Endothelial cell (in vitro differentiated cells): ENCODE measurements around the gene GALNT2. TPM values are rescaled to one million over a fixed set of nuclear protein-coding genes. Genes with fewer than 3 reads are reported as not detected.

Experiments
- DNase-seq: peaks from one replicate; pipeline ENCODE4 v3.0.0; 2021; ENCODE audit warnings: low spot score
- H3K27ac Mint-ChIP-seq: one replicate; pipeline ENCODE4 v1.8.0; 2021; ENCODE audit warnings: mixed read lengths, inconsistent platforms; ENCODE audit not compliant: unreplicated experiment
- H3K27me3 Mint-ChIP-seq: one replicate; pipeline ENCODE4 v1.8.0; 2021; ENCODE audit warnings: mild to moderate bottlenecking, moderate library complexity, mixed read lengths, inconsistent platforms; ENCODE audit not compliant: unreplicated experiment
- H3K36me3 Mint-ChIP-seq: one replicate; pipeline ENCODE4 v1.8.0; 2021; ENCODE audit warnings: mild to moderate bottlenecking, low read depth, mixed read lengths, inconsistent platforms; ENCODE audit not compliant: unreplicated experiment
- H3K4me1 Mint-ChIP-seq: one replicate; pipeline ENCODE4 v1.8.0; 2021; ENCODE audit warnings: mild to moderate bottlenecking, mixed read lengths, inconsistent platforms; ENCODE audit not compliant: unreplicated experiment
- H3K4me3 Mint-ChIP-seq: one replicate; pipeline ENCODE4 v1.8.0; 2021; ENCODE audit warnings: mild to moderate bottlenecking, mixed read lengths, inconsistent platforms; ENCODE audit not compliant: unreplicated experiment
- H3K9me3 Mint-ChIP-seq: one replicate; pipeline ENCODE4 v1.8.0; 2021; ENCODE audit warnings: mixed read lengths, inconsistent platforms; ENCODE audit not compliant: unreplicated experiment
- total RNA-seq: library from RNA; stranded (reverse); fragmentation: NEBNext Ultra II Directional; extraction: Animal tissue kit (Norgen Biotek cat#: 25700); gene quantifications from one replicate; pipeline ENCODE4 v1.2.1, GENCODE V29; 2021; ENCODE audit not compliant: unreplicated experiment
- TF ChIP-seq, protein P1 (sequence below): fragments of 200-600 bp; sonication (generic); IDR thresholded peaks from one replicate; pipeline ENCODE4 v1.5.0; 2021; ENCODE audit warnings: antibody characterized with exemption; ENCODE audit not compliant: unreplicated experiment

The GALNT2 gene
- total RNA-seq, 1 donor from 2014 or later = 74.8 TPM

DNA sequence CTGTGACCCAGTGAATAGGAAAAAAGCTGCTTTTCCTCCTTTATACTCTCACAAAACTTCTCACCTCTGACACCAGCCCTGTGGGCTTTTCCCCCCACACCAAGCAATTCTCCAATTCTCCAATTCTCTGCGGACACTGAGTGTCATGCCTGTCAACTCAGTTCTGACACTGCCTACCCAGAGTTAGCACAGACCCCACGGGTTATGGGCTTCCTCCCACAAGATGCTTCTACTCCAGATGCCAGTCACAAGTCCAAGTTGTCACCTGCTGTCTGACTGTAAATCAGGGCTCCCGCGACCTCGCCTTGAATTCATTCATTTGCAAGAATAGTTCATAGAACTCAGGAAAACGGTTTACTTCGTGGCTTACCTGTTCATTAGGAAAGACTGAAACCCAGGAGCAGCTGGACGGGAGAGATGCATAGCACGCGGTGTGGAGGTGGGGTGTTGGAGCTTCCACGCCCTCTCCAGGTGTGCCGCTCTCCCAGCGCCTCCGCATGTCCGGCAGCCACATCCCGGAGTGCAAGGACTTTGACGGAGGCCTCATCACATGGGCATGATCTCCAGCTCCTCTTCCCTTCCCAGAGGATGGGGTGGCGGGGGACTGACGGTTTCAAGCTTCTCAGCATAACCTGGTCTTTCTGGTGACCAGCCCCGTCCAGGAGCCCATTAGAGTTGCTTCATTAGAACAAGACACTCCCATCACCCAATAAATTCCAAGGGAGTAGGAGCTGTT, 204.4 kb downstream of the GALNT2 start:
- Mint-ChIP-seq H3K27me3 (no peaks in the 10 kb centered on the region), H3K4me3 (no peak overlapping the region), H3K36me3 (peaks cover 10% of the 10 kb centered on the region), H3K4me1 (peaks cover 13% of the 10 kb centered on the region), H3K9me3 (no peaks in the 10 kb centered on the region), H3K27ac (peak overlapping the region; percentile 25)
- DNase-seq = no peak
- TF ChIP-seq, protein P1, sequence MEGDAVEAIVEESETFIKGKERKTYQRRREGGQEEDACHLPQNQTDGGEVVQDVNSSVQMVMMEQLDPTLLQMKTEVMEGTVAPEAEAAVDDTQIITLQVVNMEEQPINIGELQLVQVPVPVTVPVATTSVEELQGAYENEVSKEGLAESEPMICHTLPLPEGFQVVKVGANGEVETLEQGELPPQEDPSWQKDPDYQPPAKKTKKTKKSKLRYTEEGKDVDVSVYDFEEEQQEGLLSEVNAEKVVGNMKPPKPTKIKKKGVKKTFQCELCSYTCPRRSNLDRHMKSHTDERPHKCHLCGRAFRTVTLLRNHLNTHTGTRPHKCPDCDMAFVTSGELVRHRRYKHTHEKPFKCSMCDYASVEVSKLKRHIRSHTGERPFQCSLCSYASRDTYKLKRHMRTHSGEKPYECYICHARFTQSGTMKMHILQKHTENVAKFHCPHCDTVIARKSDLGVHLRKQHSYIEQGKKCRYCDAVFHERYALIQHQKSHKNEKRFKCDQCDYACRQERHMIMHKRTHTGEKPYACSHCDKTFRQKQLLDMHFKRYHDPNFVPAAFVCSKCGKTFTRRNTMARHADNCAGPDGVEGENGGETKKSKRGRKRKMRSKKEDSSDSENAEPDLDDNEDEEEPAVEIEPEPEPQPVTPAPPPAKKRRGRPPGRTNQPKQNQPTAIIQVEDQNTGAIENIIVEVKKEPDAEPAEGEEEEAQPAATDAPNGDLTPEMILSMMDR = no peak

- TF ChIP-seq, protein P1 = no peak
- H3K9me3 Mint-ChIP-seq = no peaks in the 10 kb centered on the region
- no peak overlapping the region for H3K4me3 Mint-ChIP-seq
- no peak for DNase-seq
- no peaks in the 10 kb centered on the region for H3K36me3 Mint-ChIP-seq
- no peaks in the 10 kb centered on the region for H3K27me3 Mint-ChIP-seq
- no peak overlapping the region for H3K27ac Mint-ChIP-seq
- peaks cover 18% of the 10 kb centered on the region for H3K4me1 Mint-ChIP-seq
Measured at GRCh38 chr1:230272557-230272956, 205.5 kb downstream of the GALNT2 start.

GRCh38 chr1:230273141-230273710, 206.2 kb downstream of the GALNT2 start:
- H3K36me3 Mint-ChIP-seq = no peaks in the 10 kb centered on the region
- no peaks in the 10 kb centered on the region for H3K9me3 Mint-ChIP-seq
- no peaks in the 10 kb centered on the region for H3K27me3 Mint-ChIP-seq
- no peak overlapping the region for H3K27ac Mint-ChIP-seq
- DNase-seq = no peak
- no peak overlapping the region for H3K4me3 Mint-ChIP-seq
- TF ChIP-seq, protein P1 = no peak
- H3K4me1 Mint-ChIP-seq = peaks cover 18% of the 10 kb centered on the region

- TF ChIP-seq, protein P1 = no peak
- Mint-ChIP-seq H3K36me3 (peaks cover 3% of the 10 kb centered on the region), H3K9me3 (no peaks in the 10 kb centered on the region), H3K4me3 (no peak overlapping the region), H3K4me1 (peaks cover 18% of the 10 kb centered on the region), H3K27me3 (no peaks in the 10 kb centered on the region), H3K27ac (no peak overlapping the region)
- DNase-seq = no peak
Measured at GRCh38 chr1:230274254-230274653, 207.2 kb downstream of the GALNT2 start.

DNA sequence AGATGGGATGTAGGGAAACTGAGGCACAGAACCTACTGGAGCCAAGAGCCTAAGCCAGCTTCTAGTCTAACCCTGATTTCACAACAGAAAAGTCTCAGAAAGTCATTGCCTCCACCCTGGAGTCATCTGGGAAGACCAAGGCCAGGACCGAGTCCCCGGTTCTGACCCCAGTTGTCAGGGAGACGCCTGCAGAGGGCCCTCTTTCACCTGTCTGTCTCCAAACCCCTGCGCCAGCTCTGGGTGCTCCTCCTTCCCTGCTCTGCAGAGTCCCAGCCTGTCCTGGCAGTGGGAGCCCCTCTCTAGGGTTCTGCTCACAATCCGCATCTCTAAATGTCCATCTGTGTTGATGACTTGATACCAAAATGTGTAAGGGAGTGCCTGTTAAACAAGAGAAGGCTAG, 209.4 kb downstream of the GALNT2 start:
- Mint-ChIP-seq H3K4me1 (peaks cover 7% of the 10 kb centered on the region), H3K27me3 (no peaks in the 10 kb centered on the region), H3K4me3 (no peak overlapping the region), H3K36me3 (peaks cover 11% of the 10 kb centered on the region), H3K9me3 (no peaks in the 10 kb centered on the region), H3K27ac (no peak overlapping the region)
- no peak for DNase-seq
- TF ChIP-seq, protein P1 = no peak
